Measurements from ENCODE around the gene SSH2.

Gene SSH2

DNA sequence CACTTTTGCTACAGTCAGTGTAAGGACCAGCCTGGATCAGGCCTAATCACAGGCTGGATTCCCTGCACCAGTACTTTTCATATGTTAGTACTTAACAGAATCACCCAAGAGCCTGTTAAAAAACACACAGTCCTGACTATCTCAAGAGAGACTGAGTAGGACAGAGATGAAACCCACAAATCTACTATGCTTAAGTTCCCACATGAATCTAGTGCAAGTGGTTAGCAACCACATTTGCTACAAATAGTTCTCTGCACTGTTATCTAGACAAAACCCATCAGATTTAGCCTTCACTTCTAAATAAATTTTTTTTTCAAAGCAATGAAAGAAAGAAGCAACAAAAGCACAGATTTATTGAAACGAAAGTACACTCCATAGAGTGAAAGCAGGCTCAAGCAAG is 38.9 kb downstream of the SSH2 start:
- TF ChIP-seq, protein P1, sequence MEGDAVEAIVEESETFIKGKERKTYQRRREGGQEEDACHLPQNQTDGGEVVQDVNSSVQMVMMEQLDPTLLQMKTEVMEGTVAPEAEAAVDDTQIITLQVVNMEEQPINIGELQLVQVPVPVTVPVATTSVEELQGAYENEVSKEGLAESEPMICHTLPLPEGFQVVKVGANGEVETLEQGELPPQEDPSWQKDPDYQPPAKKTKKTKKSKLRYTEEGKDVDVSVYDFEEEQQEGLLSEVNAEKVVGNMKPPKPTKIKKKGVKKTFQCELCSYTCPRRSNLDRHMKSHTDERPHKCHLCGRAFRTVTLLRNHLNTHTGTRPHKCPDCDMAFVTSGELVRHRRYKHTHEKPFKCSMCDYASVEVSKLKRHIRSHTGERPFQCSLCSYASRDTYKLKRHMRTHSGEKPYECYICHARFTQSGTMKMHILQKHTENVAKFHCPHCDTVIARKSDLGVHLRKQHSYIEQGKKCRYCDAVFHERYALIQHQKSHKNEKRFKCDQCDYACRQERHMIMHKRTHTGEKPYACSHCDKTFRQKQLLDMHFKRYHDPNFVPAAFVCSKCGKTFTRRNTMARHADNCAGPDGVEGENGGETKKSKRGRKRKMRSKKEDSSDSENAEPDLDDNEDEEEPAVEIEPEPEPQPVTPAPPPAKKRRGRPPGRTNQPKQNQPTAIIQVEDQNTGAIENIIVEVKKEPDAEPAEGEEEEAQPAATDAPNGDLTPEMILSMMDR (IDR thresholded peaks at IDR 0.05; ENCODE audit: low read depth, low read length) = no peak
- Histone ChIP-seq H3K9ac (ENCODE audit: low read length) (no peak overlapping the region), H3K79me2 (ENCODE audit: low read length) (peaks cover 11% of the 10 kb centered on the region; the same call in 1 of the 2 replicates), H3K9me3 (ENCODE audit: insufficient read depth, low read length) (no peaks in the 10 kb centered on the region), H2AFZ (ENCODE audit: low read depth, low read length) (no peak overlapping the region), H3K27ac (ENCODE audit: low read length) (no peak overlapping the region), H3K36me3 (replicated peaks; ENCODE audit: low read depth, low read length) (no peaks in the 10 kb centered on the region), H4K20me1 (ENCODE audit: insufficient read depth, low read length) (peaks cover 3% of the 10 kb centered on the region; the same call in 1 of the 2 replicates), H3K27me3 (ENCODE audit: low read depth, low read length) (no peaks in the 10 kb centered on the region), H3K4me2 (ENCODE audit: low read length) (no peak overlapping the region), H3K4me3 (ENCODE audit: low read length) (no peak overlapping the region), H3K4me1 (ENCODE audit: low read length) (no peaks in the 10 kb centered on the region)

DNA sequence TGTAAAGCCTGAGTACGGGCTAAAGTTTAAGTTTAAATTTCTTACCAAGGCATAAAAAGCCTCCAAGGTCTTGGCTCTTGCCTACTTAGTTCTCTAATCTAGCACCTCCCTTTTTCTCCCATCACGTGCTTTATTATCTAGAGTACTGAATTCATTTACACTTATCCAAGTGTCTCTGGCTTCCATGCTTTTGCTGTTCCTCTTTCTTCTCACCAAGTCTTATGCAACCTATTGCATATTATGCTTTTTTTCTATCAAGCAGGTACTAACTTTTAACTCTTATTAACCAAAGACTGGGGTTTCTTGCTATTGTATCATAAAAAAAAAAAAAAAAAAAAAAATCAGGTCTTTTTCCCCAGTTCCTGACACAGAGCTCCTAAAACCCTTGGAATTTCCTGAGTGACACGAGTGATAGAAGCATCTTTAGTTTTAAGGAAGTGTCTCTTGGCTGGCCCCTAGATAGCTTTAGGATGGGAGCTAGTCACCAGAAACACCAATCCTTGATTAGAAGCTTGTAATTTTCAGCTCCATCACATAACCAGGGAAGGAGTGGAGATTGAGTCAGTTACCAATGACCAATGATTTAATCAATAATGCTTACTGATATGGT is 44.9 kb downstream of the SSH2 start:
- Histone ChIP-seq H3K36me3 (replicated peaks; ENCODE audit: low read depth, low read length) (no peaks in the 10 kb centered on the region), H3K9me3 (ENCODE audit: insufficient read depth, low read length) (no peaks in the 10 kb centered on the region), H4K20me1 (ENCODE audit: insufficient read depth, low read length) (peaks cover 3% of the 10 kb centered on the region), H3K27me3 (ENCODE audit: low read depth, low read length) (no peaks in the 10 kb centered on the region), H3K4me3 (ENCODE audit: low read length) (no peak overlapping the region), H2AFZ (ENCODE audit: low read depth, low read length) (no peak overlapping the region), H3K79me2 (ENCODE audit: low read length) (peaks cover 8% of the 10 kb centered on the region; the same call in 1 of the 2 replicates), H3K9ac (ENCODE audit: low read length) (no peak overlapping the region), H3K4me2 (ENCODE audit: low read length) (no peak overlapping the region), H3K27ac (ENCODE audit: low read length) (no peak overlapping the region), H3K4me1 (ENCODE audit: low read length) (no peaks in the 10 kb centered on the region)
- TF ChIP-seq EZH2phosphoT487 (IDR thresholded peaks at IDR 0.05; ENCODE audit: low read depth) = no peak
- TF ChIP-seq, protein P1 (IDR thresholded peaks at IDR 0.05; ENCODE audit: low read depth, low read length) = no peak

DNA sequence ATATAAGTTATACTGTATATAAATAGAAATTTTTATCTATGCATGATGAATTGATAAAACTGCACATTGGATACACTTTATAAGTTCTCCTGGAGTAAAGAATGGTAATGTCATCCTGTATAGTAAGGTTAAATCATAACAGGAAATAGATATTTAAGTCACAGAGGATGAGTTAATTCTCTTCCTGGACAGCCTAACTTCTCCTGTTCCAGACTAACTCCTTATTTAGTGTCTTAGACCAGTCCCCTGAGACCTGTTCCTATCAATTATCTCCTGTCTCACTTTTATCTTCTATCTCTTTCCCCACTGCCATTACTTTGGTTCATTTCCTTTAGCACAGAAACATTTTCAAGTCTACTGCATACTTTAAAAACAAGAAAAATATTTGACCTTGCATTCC is 46.5 kb downstream of the SSH2 start:
- H2AFZ ChIP-seq (ENCODE audit: low read depth, low read length) = no peak overlapping the region
- no peaks in the 10 kb centered on the region for H3K9me3 ChIP-seq (ENCODE audit: insufficient read depth, low read length)
- no peaks in the 10 kb centered on the region for H3K27me3 ChIP-seq (ENCODE audit: low read depth, low read length)
- H3K4me2 ChIP-seq (ENCODE audit: low read length) = no peak overlapping the region
- no peak for TF ChIP-seq EZH2phosphoT487 (IDR thresholded peaks at IDR 0.05; ENCODE audit: low read depth)
- TF ChIP-seq, protein P1 (IDR thresholded peaks at IDR 0.05; ENCODE audit: low read depth, low read length) = no peak
- H4K20me1 ChIP-seq (ENCODE audit: insufficient read depth, low read length) = peaks cover 5% of the 10 kb centered on the region
- H3K79me2 ChIP-seq (ENCODE audit: low read length) = peaks cover 12% of the 10 kb centered on the region; the same call in 1 of the 2 replicates
- H3K27ac ChIP-seq (ENCODE audit: low read length) = no peak overlapping the region
- H3K4me3 ChIP-seq (ENCODE audit: low read length) = no peak overlapping the region
- H3K9ac ChIP-seq (ENCODE audit: low read length) = no peak overlapping the region
- H3K36me3 ChIP-seq (replicated peaks; ENCODE audit: low read depth, low read length) = no peaks in the 10 kb centered on the region
- no peaks in the 10 kb centered on the region for H3K4me1 ChIP-seq (ENCODE audit: low read length)

DNA sequence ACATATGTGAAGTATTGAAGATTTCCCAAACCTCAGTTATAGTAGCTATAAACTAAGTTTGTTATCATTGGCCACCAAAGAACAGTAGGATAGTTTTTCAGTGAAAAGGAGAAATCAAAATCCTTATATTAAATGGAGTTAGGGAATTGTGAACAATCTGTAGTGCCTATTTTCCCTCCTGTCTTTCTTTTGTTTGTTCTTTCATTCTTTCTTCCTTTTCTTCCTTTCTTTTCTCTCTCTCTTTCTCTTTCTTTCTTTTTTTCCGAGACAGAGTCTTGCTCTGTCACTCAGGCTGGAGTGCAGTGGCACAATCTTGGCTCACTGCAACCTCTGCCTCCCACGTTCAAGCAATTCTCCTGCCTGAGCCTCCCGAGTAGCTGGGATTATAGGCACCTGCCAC is 48.8 kb downstream of the SSH2 start:
- Histone ChIP-seq H2AFZ (ENCODE audit: low read depth, low read length) (no peak overlapping the region), H3K9ac (ENCODE audit: low read length) (no peak overlapping the region), H3K4me3 (ENCODE audit: low read length) (no peak overlapping the region), H3K79me2 (ENCODE audit: low read length) (peaks cover 5% of the 10 kb centered on the region; the same call in 1 of the 2 replicates), H3K36me3 (replicated peaks; ENCODE audit: low read depth, low read length) (no peaks in the 10 kb centered on the region), H3K27ac (ENCODE audit: low read length) (no peak overlapping the region), H4K20me1 (ENCODE audit: insufficient read depth, low read length) (peaks cover 3% of the 10 kb centered on the region; the same call in 1 of the 2 replicates), H3K4me1 (ENCODE audit: low read length) (no peaks in the 10 kb centered on the region), H3K9me3 (ENCODE audit: insufficient read depth, low read length) (no peaks in the 10 kb centered on the region), H3K4me2 (ENCODE audit: low read length) (no peak overlapping the region), H3K27me3 (ENCODE audit: low read depth, low read length) (no peaks in the 10 kb centered on the region)
- TF ChIP-seq, protein P1 (IDR thresholded peaks at IDR 0.05; ENCODE audit: low read depth, low read length) = no peak
- TF ChIP-seq EZH2phosphoT487 (IDR thresholded peaks at IDR 0.05; ENCODE audit: low read depth) = no peak

Data from OCI-LY3 (cell line).